GM06990 (cell line): Measurements from ENCODE around the gene CTRB1.

ENCODE experiments used
- DNase-seq: peaks from one replicate; pipeline ENCODE4 v3.0.0-alpha.2; 2011; ENCODE audit not compliant: insufficient read length; ENCODE audit errors: extremely low read depth
- H3K27me3 ChIP-seq: replicated peaks from 2 replicates; pipeline ENCODE4 v1.6.0; 2011; ENCODE audit warnings: low read length; ENCODE audit not compliant: control insufficient read depth, insufficient read depth
- H3K36me3 ChIP-seq: 2 replicates; pipeline ENCODE4 v1.5.1; 2011; ENCODE audit warnings: low read length; ENCODE audit not compliant: control insufficient read depth, insufficient read depth
- H3K4me3 ChIP-seq: replicated peaks from 2 replicates; pipeline ENCODE4 v1.5.1; 2011; ENCODE audit warnings: low read depth, mild to moderate bottlenecking, control low read depth, low read length
- CTCF ChIP-seq: IDR thresholded peaks from 2 replicates; pipeline ENCODE4 v1.5.1; 2011; ENCODE audit warnings: low read length, control low read depth, mild to moderate bottlenecking, inconsistent platforms; ENCODE audit not compliant: insufficient read depth, poor library complexity, severe bottlenecking

CTRB1 gene

DNA sequence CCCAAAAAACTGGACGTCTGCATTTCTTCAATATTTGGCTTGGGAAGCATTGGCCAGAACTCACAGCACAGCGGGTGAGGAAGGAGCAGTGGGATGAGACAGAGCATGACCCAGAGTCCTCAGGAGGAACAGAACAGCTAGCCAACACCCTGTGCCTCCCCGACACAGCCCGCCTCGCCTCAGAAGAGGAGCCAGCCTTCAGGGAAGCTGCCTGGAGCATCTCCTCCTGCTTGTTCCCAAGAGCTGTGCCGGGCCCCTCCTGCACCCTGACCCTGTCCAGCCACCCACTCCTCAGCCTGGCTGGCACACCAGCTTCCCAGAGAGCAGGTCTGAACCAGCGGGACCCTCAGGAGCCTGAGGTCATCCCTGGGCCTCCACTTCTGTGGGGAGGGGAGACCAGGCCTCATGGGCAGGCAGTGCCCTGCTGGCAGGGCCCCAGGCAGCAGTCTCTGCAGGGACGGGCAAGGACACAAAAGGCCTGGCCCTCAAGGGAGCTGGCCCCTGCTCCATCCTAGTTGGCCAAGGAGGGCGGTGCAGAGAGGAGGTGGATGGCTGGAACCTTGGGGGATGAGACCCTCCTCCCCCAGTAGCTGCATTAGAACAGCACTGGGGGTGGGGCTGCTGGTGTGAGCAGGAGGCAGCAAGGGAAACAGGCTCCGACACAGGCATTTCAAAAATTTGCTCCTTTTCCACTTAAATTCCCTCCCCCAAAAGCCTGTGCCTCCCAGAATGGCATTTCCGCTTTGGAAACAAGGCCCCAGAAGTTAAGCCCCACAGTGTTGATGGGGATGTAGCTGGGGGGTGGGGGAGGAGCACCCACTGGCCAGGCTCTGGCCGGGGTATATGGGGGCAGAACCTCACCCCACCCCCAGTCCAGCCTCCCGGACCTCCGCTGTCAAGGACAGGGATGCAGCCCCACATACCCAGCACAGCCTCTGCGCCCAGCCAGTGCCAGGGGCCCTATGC, 34.4 kb downstream of the CTRB1 start:
- no peak for DNase-seq
- Histone ChIP-seq H3K36me3 (no peaks in the 10 kb centered on the region), H3K27me3 (no peaks in the 10 kb centered on the region), H3K4me3 (no peak overlapping the region)
- no peak for TF ChIP-seq CTCF

DNA sequence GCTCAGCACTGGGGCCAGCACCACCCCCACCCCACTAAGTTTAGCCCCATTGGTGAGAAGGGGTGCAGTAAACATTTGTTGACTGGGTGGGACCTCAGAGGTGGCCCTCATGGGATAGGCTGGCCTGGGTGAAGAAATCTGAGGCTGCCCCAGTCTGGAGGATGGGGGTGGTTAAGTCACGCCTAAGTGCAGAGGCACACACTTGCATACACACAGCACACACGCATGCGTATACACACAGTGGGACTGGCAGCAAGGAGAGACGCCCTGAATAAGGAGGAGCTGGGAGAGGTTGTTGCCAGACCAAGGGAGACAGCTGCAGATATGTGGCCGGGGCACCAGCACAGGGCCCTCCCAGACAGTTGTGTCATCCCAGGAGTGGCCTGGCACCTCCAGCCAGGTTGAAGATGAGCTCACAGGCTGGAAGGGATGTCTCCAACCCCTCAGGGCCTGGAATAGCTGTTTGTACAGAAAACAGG, 35.6 kb downstream of the CTRB1 start:
- no peak for DNase-seq
- no peaks in the 10 kb centered on the region for H3K27me3 ChIP-seq
- no peak overlapping the region for H3K4me3 ChIP-seq
- TF ChIP-seq CTCF = no peak
- H3K36me3 ChIP-seq = no peaks in the 10 kb centered on the region

DNA sequence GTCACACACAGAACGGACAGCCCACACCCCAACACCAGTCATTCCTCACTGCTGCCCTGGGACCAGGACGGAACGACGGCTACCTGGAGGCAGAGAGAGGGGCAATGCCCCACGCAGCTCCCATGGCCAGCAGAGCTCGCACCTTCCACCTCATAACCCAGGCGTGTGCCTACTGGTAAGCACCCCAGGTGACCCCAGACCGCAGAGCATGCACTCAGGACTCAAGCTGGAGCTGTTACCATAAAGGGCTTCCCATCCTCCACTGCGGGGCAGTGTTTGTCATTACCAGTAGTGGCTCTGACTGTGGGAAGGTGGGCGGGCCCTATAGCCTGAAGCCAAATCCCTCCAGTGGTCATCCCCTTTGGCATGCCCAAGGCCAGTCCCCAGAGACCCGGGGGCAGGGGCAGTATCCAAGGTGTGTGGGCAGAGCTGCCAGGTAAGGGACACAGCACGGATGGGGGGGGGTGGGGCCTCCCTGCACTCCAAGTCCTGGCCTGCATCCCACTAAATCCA, 37.3 kb downstream of the CTRB1 start:
- Histone ChIP-seq H3K4me3 (no peak overlapping the region), H3K36me3 (no peaks in the 10 kb centered on the region), H3K27me3 (no peaks in the 10 kb centered on the region)
- no peak for DNase-seq
- TF ChIP-seq CTCF = no peak

GRCh38 chr16:75256696-75257343, 38.0 kb downstream of the CTRB1 start:
- no peak overlapping the region for H3K4me3 ChIP-seq
- no peak for TF ChIP-seq CTCF
- H3K36me3 ChIP-seq = no peaks in the 10 kb centered on the region
- H3K27me3 ChIP-seq = no peaks in the 10 kb centered on the region
- DNase-seq = no peak

GRCh38 chr16:75257886-75258806, 39.4 kb downstream of the CTRB1 start:
- TF ChIP-seq CTCF = no peak
- no peaks in the 10 kb centered on the region for H3K36me3 ChIP-seq
- no peaks in the 10 kb centered on the region for H3K27me3 ChIP-seq
- DNase-seq = no peak
- no peak overlapping the region for H3K4me3 ChIP-seq
